ENCODE results near the gene RGL3. TPM values are rescaled to one million over a fixed set of nuclear protein-coding genes. Genes with fewer than 3 reads are reported as not detected.
"Not testable (repeated sequence)": the region's sequence is repeated elsewhere in the genome, so short reads cannot be mapped to it uniquely, and the experiment has no call there.

Gene RGL3
- total RNA-seq, result 10 to 100 TPM in 2 of 10 donors, 1 to 10 TPM in 8; 1.2 to 14.4 (median 3.2) TPM
- polyA plus RNA-seq, result 10 to 100 TPM in 1 of 2 donors, 1 to 10 TPM in 1; 5.2 to 37.5 TPM
- long read RNA-seq, donor 1, partial matches to known transcripts, result 5 of 6 reads
- long read RNA-seq, donor 1, other reads (novel, unspliced or antisense), result 1 of 6 reads
- long read RNA-seq, donor 2, partial matches to known transcripts, result 0 of 1 reads
- long read RNA-seq, donor 2, other reads (novel, unspliced or antisense), result 1 of 1 reads
- long read RNA-seq, donor 3, partial matches to known transcripts, result 2 of 8 reads
- long read RNA-seq, donor 3, other reads (novel, unspliced or antisense), result 5 of 8 reads

GRCh38 chr19:11418549-11419506 is at the start of gene RGL3:
RGL3 (minus strand) TSS chr19:11419314; CDS start chr19:11419278, 36 bp downstream.
- Histone ChIP-seq H3K27me3 (peaks cover 9 to 79% (median 71%) of the 10 kb centered on the region in 7 donors), H3K27ac (peak within 1 kb of the TSS; percentile 0 to 82 (median 66)), H3K36me3 (no peaks in the 10 kb centered on the region), H3K4me1 (peaks cover 12 to 53% (median 37%) of the 10 kb centered on the region in 9 donors), H3K4me3 (peak within 1 kb of the TSS; percentile 37 to 60 (median 50)), H3K9me3 (no peaks in the 10 kb centered on the region)
- WGBS, 2 donors, result 3% methylated on average over 72 of the region's 72 CpGs
- peak; percentile 10 to 64 (median 36) for ATAC-seq
- intact Hi-C loops (cut with DNase I), result no loop called here
- TF ChIP-seq CTCF (IDR thresholded peaks at IDR 0.05), result no peak
- DNase-seq, result peak; percentile 19 to 74

- H3K27ac ChIP-seq; H3K4me3 ChIP-seq; DNase-seq; H3K4me1 ChIP-seq; H3K9me3 ChIP-seq; ATAC-seq; intact Hi-C loops (cut with DNase I); H3K36me3 ChIP-seq; H3K27me3 ChIP-seq: not testable (repeated sequence)
- 71 to 73% methylated on average over 8 of the region's 8 CpGs for WGBS, 2 donors
Observed at GRCh38 chr19:11468266-11468845, 49.2 kb upstream of the RGL3 start.

GRCh38 chr19:11465600-11465999 is 46.5 kb upstream of the RGL3 start:
- intact Hi-C loops (cut with DNase I), result no loop called here
- Histone ChIP-seq H3K36me3 (no peaks in the 10 kb centered on the region), H3K9me3 (no peaks in the 10 kb centered on the region), H3K27me3 (peaks cover 0 to 5% (median 0%) of the 10 kb centered on the region in 7 donors), H3K27ac (no peak overlapping the region), H3K4me1 (no peaks in the 10 kb centered on the region), H3K4me3 (no peak overlapping the region)
- 40 to 42% methylated on average over 8 of the region's 8 CpGs for WGBS, 2 donors
- DNase-seq (no peak), ATAC-seq (no peak)
- no peak for TF ChIP-seq CTCF (IDR thresholded peaks at IDR 0.05)

- H3K27me3 ChIP-seq, result peaks cover 0 to 11% (median 4%) of the 10 kb centered on the region in 7 donors
- intact Hi-C loops (cut with DNase I), result no loop called here
- no peak overlapping the region for H3K27ac ChIP-seq
- ATAC-seq (no peak), DNase-seq (no peak)
- no peak overlapping the region for H3K4me3 ChIP-seq
- no peaks in the 10 kb centered on the region for H3K9me3 ChIP-seq
- no peaks in the 10 kb centered on the region for H3K36me3 ChIP-seq
- TF ChIP-seq CTCF (IDR thresholded peaks at IDR 0.05), result no peak
- H3K4me1 ChIP-seq, result no peaks in the 10 kb centered on the region
- 84 to 85% methylated on average over 11 of the region's 11 CpGs for WGBS, 2 donors
Observed at GRCh38 chr19:11464333-11465265, 45.5 kb upstream of the RGL3 start.

All from heart right ventricle (tissue), 16 donors.